Prostate gland (tissue), 2 donors: ENCODE data around the gene SERINC1.

Experiments
- POLR2A ChIP-seq: fragments of 450-650 bp; IDR thresholded peaks from one replicate; pipeline ENCODE4 v1.6.1; 2016; ENCODE audit warnings: antibody characterized with exemption, mild to moderate bottlenecking
- TF ChIP-seq, protein P1 (sequence below), 4 experiments: fragments of 200-600 bp in 2 of 4; fragments of 450-650 bp in 2 of 4; sonication (generic) in 2 of 4; IDR thresholded peaks; 1 replicate in 3 of 4; 2 replicates in 1 of 4; pipeline ENCODE4 v1.5.1; 2016 to 2019; ENCODE audit warnings: antibody characterized with exemption in 4 of 4, mild to moderate bottlenecking in 2 of 4, moderate library complexity in 2 of 4

DNA sequence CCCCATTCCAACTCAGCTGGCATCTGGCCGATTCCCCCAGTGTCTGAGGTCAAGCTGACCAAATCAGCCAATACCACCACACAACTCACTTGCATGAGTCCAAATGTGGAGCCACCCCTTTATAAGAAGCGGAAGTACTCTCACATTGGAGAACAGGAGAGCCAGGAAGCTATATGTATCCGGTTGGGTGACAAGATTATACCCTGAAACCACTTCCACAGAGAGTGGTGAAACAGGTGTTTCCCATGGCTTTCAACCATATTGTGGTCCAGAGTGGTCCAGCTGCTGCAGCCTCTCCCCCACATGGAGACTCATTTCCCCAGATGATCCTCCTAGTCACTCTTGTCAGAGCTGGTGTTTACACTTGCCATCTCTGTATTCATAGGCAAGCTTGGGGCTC lies 24.0 kb upstream of the SERINC1 start:
- TF ChIP-seq POLR2A = no peak
- TF ChIP-seq, protein P1, sequence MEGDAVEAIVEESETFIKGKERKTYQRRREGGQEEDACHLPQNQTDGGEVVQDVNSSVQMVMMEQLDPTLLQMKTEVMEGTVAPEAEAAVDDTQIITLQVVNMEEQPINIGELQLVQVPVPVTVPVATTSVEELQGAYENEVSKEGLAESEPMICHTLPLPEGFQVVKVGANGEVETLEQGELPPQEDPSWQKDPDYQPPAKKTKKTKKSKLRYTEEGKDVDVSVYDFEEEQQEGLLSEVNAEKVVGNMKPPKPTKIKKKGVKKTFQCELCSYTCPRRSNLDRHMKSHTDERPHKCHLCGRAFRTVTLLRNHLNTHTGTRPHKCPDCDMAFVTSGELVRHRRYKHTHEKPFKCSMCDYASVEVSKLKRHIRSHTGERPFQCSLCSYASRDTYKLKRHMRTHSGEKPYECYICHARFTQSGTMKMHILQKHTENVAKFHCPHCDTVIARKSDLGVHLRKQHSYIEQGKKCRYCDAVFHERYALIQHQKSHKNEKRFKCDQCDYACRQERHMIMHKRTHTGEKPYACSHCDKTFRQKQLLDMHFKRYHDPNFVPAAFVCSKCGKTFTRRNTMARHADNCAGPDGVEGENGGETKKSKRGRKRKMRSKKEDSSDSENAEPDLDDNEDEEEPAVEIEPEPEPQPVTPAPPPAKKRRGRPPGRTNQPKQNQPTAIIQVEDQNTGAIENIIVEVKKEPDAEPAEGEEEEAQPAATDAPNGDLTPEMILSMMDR (IDR thresholded peaks at IDR 0.05) = no peak
